ENCODE measurements around the gene ARFGEF3.

The ARFGEF3 gene

GRCh38 chr6:138162111-138162954 lies 594 bp downstream of the ARFGEF3 start:
- TF ChIP-seq TAF1 (IDR thresholded peaks at IDR 0.05; ENCODE audit: borderline replicate concordance, insufficient read depth, low read length) (no peak), POLR2AphosphoS5 (IDR thresholded peaks at IDR 0.05; ENCODE audit: low read depth, low read length) (no peak), FOXP2 (optimal IDR thresholded peaks at IDR 0.05; ENCODE audit: borderline replicate concordance, extremely low read depth, extremely low read length, insufficient read depth) (no peak), SIN3A (IDR thresholded peaks at IDR 0.05; ENCODE audit: borderline replicate concordance, insufficient read depth, low read length) (no peak)

GRCh38 chr6:138162955-138163575 lies 1.3 kb downstream of the ARFGEF3 start:
- TF ChIP-seq REST (IDR thresholded peaks at IDR 0.05; ENCODE audit: insufficient read depth in 1 of 2, low read depth in 2 of 2, low read length in 2 of 2) (no peak), TAF1 (IDR thresholded peaks at IDR 0.05; ENCODE audit: borderline replicate concordance, insufficient read depth, low read length) (no peak), POLR2AphosphoS5 (IDR thresholded peaks at IDR 0.05; ENCODE audit: low read depth, low read length) (no peak), FOXP2 (optimal IDR thresholded peaks at IDR 0.05; ENCODE audit: borderline replicate concordance, extremely low read depth, extremely low read length, insufficient read depth) (no peak)

GRCh38 chr6:138175596-138175995 lies 13.9 kb downstream of the ARFGEF3 start:
- TF ChIP-seq REST (IDR thresholded peaks at IDR 0.05; ENCODE audit: insufficient read depth in 1 of 2, low read depth in 2 of 2, low read length in 2 of 2), result no peak

- TF ChIP-seq SIN3A (IDR thresholded peaks at IDR 0.05; ENCODE audit: borderline replicate concordance, insufficient read depth, low read length) (no peak), TAF1 (IDR thresholded peaks at IDR 0.05; ENCODE audit: borderline replicate concordance, insufficient read depth, low read length) (no peak), POLR2AphosphoS5 (IDR thresholded peaks at IDR 0.05; ENCODE audit: low read depth, low read length) (no peak), REST (IDR thresholded peaks at IDR 0.05; ENCODE audit: insufficient read depth in 1 of 2, low read depth in 2 of 2, low read length in 2 of 2) (no peak), FOXP2 (optimal IDR thresholded peaks at IDR 0.05; ENCODE audit: borderline replicate concordance, extremely low read depth, extremely low read length, insufficient read depth) (no peak)
Measured at GRCh38 chr6:138176652-138177232, 15.0 kb downstream of the ARFGEF3 start.

GRCh38 chr6:138182939-138183789 lies 21.4 kb downstream of the ARFGEF3 start:
- TF ChIP-seq REST (IDR thresholded peaks at IDR 0.05; ENCODE audit: insufficient read depth in 1 of 2, low read depth in 2 of 2, low read length in 2 of 2), result no peak
